Measurements from ENCODE around the gene MVB12B. TPM values are rescaled to one million over a fixed set of nuclear protein-coding genes. Genes with fewer than 3 reads are reported as not detected.

Gene MVB12B
- total RNA-seq, 1 experiment from 2014 or later, result 10.9 TPM

DNA sequence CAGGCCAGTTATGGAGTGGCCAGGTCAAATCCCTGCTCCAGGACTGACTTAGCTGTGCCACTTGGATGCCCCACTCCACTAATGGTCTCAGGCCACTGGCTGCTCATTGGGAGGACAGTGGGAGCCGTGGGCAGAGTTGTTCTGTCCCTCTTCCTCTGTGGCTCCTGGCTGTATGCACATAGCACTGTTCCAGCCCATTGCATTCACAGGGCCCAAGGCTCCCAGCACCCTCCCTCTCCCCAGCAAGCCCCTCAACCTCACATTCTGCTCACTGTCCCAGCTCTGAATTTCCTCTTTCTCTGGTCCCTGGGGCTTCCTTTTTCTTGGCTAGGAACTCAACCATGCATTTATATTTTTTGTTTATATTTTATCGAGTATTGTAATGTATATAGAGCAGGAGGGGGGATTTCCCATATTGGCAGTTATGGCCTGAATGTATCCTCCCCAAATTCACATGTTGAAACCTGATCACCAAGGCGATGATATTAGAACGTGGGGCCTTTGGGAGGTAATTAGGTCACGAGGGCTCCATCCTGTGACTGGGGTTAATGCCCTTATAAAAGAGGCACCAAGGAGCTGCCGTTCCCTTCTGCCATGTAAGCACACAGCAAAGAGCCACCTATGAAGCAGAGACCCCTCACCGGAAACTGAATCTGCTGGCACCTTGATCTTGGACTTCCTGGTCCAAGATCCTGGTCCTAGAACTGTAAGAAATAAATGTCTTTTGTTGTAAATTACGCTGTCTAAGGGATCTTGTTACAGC lies 17.0 kb upstream of the MVB12B start:
- ATAC-seq, result no peak
- H3K27me3 ChIP-seq (ENCODE audit: insufficient read depth, low read length), result no peaks in the 10 kb centered on the region
- intact Hi-C loops (cut with micrococcal nuclease), result no loop called here
- H3K27ac ChIP-seq (ENCODE audit: low read depth, low read length), result no peak overlapping the region
- H4K20me1 ChIP-seq (ENCODE audit: insufficient read depth), result no peaks in the 10 kb centered on the region
- no peak overlapping the region for H3K4me2 ChIP-seq (ENCODE audit: low read length)
- no peak overlapping the region for H3K4me3 ChIP-seq (replicated peaks in 1 of 2; ENCODE audit: low read depth in 1 of 2, low read length in 2 of 2)
- no peak overlapping the region for H3K9ac ChIP-seq (ENCODE audit: low read length)
- H3K36me3 ChIP-seq (ENCODE audit: control insufficient read depth in 1 of 2, insufficient read depth in 2 of 2, low read length in 2 of 2), result no peaks in the 10 kb centered on the region
- no peaks in the 10 kb centered on the region for H3K79me2 ChIP-seq (ENCODE audit: insufficient read depth, low read length)
- BruUV-seq (replicated peaks), result no TSS peak
- H2AFZ ChIP-seq (ENCODE audit: low read depth, low read length, poor library complexity, severe bottlenecking), result no peak overlapping the region
- ChIA-PET CTCF (no interaction called here), RAD21 (ENCODE audit: low non-redundant PET in 1 of 2, low total read pairs in 2 of 2, uncharacterized antibody in 2 of 2, unreplicated experiment in 2 of 2) (no interaction called here), POLR2A (no interaction called here)
- no peak for TF ChIP-seq SRF (IDR thresholded peaks at IDR 0.05; ENCODE audit: low read depth)
- TF ChIP-seq ZFX (IDR thresholded peaks at IDR 0.05), result no peak
- TF ChIP-seq, protein P1, sequence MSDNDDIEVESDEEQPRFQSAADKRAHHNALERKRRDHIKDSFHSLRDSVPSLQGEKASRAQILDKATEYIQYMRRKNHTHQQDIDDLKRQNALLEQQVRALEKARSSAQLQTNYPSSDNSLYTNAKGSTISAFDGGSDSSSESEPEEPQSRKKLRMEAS (IDR thresholded peaks at IDR 0.05), result no peak
- TF ChIP-seq RAD21 (IDR thresholded peaks at IDR 0.05; ENCODE audit: low read depth), result no peak
- TF ChIP-seq EGR1 (IDR thresholded peaks at IDR 0.05; ENCODE audit: low read depth), result no peak
- TF ChIP-seq, protein P2, sequence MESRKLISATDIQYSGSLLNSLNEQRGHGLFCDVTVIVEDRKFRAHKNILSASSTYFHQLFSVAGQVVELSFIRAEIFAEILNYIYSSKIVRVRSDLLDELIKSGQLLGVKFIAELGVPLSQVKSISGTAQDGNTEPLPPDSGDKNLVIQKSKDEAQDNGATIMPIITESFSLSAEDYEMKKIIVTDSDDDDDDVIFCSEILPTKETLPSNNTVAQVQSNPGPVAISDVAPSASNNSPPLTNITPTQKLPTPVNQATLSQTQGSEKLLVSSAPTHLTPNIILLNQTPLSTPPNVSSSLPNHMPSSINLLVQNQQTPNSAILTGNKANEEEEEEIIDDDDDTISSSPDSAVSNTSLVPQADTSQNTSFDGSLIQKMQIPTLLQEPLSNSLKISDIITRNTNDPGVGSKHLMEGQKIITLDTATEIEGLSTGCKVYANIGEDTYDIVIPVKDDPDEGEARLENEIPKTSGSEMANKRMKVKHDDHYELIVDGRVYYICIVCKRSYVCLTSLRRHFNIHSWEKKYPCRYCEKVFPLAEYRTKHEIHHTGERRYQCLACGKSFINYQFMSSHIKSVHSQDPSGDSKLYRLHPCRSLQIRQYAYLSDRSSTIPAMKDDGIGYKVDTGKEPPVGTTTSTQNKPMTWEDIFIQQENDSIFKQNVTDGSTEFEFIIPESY (IDR thresholded peaks at IDR 0.05; ENCODE audit: extremely low read depth, insufficient replicate concordance, low read length), result no peak
- TF ChIP-seq, protein P3, sequence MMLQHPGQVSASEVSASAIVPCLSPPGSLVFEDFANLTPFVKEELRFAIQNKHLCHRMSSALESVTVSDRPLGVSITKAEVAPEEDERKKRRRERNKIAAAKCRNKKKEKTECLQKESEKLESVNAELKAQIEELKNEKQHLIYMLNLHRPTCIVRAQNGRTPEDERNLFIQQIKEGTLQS (IDR thresholded peaks at IDR 0.05), result no peak
- TF ChIP-seq FOSL1 (IDR thresholded peaks at IDR 0.05; ENCODE audit: low read depth), result no peak
- no peak for TF ChIP-seq ZNF274 (IDR thresholded peaks at IDR 0.05; ENCODE audit: low read depth, low read length)
- TF ChIP-seq, protein P4, sequence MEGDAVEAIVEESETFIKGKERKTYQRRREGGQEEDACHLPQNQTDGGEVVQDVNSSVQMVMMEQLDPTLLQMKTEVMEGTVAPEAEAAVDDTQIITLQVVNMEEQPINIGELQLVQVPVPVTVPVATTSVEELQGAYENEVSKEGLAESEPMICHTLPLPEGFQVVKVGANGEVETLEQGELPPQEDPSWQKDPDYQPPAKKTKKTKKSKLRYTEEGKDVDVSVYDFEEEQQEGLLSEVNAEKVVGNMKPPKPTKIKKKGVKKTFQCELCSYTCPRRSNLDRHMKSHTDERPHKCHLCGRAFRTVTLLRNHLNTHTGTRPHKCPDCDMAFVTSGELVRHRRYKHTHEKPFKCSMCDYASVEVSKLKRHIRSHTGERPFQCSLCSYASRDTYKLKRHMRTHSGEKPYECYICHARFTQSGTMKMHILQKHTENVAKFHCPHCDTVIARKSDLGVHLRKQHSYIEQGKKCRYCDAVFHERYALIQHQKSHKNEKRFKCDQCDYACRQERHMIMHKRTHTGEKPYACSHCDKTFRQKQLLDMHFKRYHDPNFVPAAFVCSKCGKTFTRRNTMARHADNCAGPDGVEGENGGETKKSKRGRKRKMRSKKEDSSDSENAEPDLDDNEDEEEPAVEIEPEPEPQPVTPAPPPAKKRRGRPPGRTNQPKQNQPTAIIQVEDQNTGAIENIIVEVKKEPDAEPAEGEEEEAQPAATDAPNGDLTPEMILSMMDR (IDR thresholded peaks at IDR 0.05 in 2 of 3, conservative IDR thresholded peaks at IDR 0.05 in 1 of 3; ENCODE audit: borderline replicate concordance in 1 of 3, insufficient read depth in 1 of 3, low read depth in 2 of 3, low read length in 2 of 3), result no peak
- TF ChIP-seq CBX3 (IDR thresholded peaks at IDR 0.05; ENCODE audit: low read depth), result no peak
- TF ChIP-seq POLR2AphosphoS5 (IDR thresholded peaks at IDR 0.05; ENCODE audit: low read depth, low read length), result no peak
- TF ChIP-seq SP1 (IDR thresholded peaks at IDR 0.05; ENCODE audit: low read depth), result no peak
- TF ChIP-seq ELF1 (IDR thresholded peaks at IDR 0.05; ENCODE audit: borderline replicate concordance, low read depth), result no peak
- no peak for TF ChIP-seq EZH2 (IDR thresholded peaks at IDR 0.05)
- no peak for TF ChIP-seq POLR2A (IDR thresholded peaks at IDR 0.05; ENCODE audit: borderline replicate concordance, extremely low read depth, insufficient read depth, insufficient read length)
- TF ChIP-seq CEBPB (IDR thresholded peaks at IDR 0.05; ENCODE audit: low read depth), result no peak
- TF ChIP-seq YY1 (IDR thresholded peaks at IDR 0.05; ENCODE audit: extremely low read depth, insufficient replicate concordance, low read depth, low read length), result no peak
- no peak for TF ChIP-seq JUND (IDR thresholded peaks at IDR 0.05)
- no peaks in the 10 kb centered on the region for H3K9me3 ChIP-seq (ENCODE audit: control insufficient read depth in 1 of 2, insufficient read depth in 1 of 2, low read depth in 1 of 2, low read length in 2 of 2)
- no peaks in the 10 kb centered on the region for H3K4me1 ChIP-seq (ENCODE audit: control insufficient read depth in 1 of 2, insufficient read depth in 2 of 2, low read length in 2 of 2)
- DNase-seq (ENCODE audit: low read depth, low spot score), result no peak
- H3K9me2 ChIP-seq (ENCODE audit: insufficient read depth), result no peaks in the 10 kb centered on the region

Measured in HCT116 (cell line).